ENCODE measurements around the gene PCSK6.

The PCSK6 gene

DNA sequence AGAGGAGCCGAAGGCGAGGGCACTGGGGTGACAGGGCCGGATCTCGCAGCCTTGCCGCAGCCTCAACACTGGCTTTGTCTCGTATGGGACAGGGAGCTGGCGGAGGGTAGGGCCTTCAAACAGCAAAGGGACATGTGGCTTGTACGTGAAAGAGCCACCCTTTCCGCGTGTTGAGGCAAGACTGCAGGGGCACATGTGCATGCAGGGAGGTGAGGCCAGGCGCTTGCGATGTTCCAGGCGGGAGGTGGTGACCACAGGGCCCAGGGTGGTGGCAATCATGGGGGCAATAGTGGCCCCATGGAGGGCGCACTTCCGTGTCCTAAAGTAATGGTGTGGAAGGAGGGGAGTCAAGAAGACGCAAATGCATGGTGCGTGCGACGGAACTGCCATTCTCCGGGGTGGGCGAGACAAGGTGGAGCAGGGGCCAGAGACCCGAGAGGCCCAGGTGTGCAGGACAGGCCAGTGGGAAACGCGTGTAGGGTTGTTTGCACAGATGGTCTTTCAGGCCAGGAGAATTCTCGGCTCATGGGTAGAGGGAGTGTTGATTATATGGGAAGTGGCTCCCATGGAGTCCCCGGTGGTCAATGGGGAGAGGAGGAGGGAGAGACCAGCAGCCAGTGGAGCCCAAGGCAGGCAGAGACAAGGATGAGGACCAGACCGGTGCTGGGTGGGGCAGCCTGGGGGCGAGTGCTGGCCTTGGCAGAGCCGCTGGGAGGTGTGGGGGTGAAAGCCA is 45.8 kb upstream of the PCSK6 start:
- TF ChIP-seq CTCF (IDR thresholded peaks at IDR 0.05; ENCODE audit: control insufficient read depth, insufficient read depth, low read depth, low read length, missing control alignments) = no peak
- no peak overlapping the region for H3K4me3 ChIP-seq (ENCODE audit: control insufficient read depth, low read depth, low read length)
- DNase-seq (ENCODE audit: low read depth) = no peak

GRCh38 chr15:101534376-101534970 is 45.0 kb upstream of the PCSK6 start:
- no peak for TF ChIP-seq CTCF (IDR thresholded peaks at IDR 0.05; ENCODE audit: control insufficient read depth, insufficient read depth, low read depth, low read length, missing control alignments)
- no peak overlapping the region for H3K4me3 ChIP-seq (ENCODE audit: control insufficient read depth, low read depth, low read length)
- no peak for DNase-seq (ENCODE audit: low read depth)

- TF ChIP-seq CTCF (IDR thresholded peaks at IDR 0.05; ENCODE audit: control insufficient read depth, insufficient read depth, low read depth, low read length, missing control alignments) = no peak
- H3K4me3 ChIP-seq (ENCODE audit: control insufficient read depth, low read depth, low read length) = no peak overlapping the region
- no peak for DNase-seq (ENCODE audit: low read depth)
Measured at GRCh38 chr15:101533371-101534140, 44.0 kb upstream of the PCSK6 start.

- TF ChIP-seq CTCF (IDR thresholded peaks at IDR 0.05; ENCODE audit: control insufficient read depth, insufficient read depth, low read depth, low read length, missing control alignments) = no peak
- H3K4me3 ChIP-seq (ENCODE audit: control insufficient read depth, low read depth, low read length) = no peak overlapping the region
- no peak for DNase-seq (ENCODE audit: low read depth)
Measured at GRCh38 chr15:101532865-101533264, 43.4 kb upstream of the PCSK6 start.

DNA sequence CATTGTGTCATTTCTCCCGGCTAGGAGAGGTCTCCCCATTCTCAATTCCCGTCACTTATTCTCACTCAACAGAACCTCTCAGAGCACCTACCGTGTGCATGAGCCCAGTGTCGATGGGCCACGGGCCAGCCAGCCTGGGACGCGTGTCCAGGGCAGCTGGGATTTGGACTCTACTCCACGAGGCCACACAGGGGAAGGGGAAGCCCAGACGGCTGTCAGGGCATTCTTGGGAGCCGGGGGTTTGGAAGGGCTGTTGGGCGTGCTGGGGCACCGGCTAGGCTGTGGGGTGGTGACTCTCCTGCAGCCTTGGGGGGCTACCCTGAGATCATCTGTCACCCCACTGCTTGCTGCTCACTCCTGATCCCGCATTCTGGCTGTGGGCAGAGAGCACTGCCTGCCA is 41.7 kb upstream of the PCSK6 start:
- TF ChIP-seq CTCF (IDR thresholded peaks at IDR 0.05; ENCODE audit: control insufficient read depth, insufficient read depth, low read depth, low read length, missing control alignments) = no peak
- no peak overlapping the region for H3K4me3 ChIP-seq (ENCODE audit: control insufficient read depth, low read depth, low read length)
- no peak for DNase-seq (ENCODE audit: low read depth)

DNA sequence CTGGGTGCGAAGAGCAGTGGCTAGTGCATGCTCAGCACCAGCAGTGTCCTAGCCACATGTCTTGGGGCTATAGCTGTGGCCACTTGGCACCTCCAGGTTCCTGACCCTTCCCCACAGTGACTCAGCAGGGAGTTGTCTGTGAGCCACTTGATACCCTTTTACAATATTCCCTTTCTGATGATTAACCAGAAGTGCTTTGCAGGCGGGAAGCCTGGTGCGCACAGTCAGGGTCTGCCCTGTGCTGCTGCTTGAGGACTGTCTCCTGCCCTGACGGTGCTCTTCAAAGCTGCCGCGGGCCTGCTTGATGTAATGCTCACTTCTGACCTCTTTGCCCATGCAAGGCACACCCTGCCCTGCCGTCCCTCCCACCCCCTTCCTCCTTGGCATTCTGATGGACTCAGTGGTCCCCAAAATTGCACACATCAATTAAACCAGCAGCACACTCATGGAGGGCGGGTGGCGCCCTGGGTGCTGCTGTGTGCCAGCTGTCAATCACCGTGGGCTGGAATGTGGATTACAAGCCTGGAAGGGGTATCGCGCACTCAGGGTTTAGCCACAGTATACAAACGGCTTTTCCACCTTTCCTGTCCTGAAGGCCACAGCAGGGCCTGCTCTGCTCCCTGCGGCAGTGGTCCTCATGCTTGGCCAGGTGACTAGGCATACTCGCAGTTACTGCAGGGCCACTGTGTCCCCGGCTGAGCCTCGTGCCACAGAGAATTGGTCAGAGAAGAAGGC is 40.9 kb upstream of the PCSK6 start:
- no peak for TF ChIP-seq CTCF (IDR thresholded peaks at IDR 0.05; ENCODE audit: control insufficient read depth, insufficient read depth, low read depth, low read length, missing control alignments)
- H3K4me3 ChIP-seq (ENCODE audit: control insufficient read depth, low read depth, low read length) = no peak overlapping the region
- DNase-seq (ENCODE audit: low read depth) = no peak
